HG03108 (cell line): ENCODE results near the gene MYO5A.
A peak's percentile ranks its signal among the peaks of the same experiment; 100 is the strongest.
"Not testable (repeated sequence)": the region's sequence is repeated elsewhere in the genome, so short reads cannot be mapped to it uniquely, and the experiment has no call there.

ENCODE experiments used
- ATAC-seq: cut with Tn5 transposase; IDR thresholded peaks from one replicate; pipeline ENCODE4 v1.9.1; 2021; ENCODE audit warnings: moderate library complexity; ENCODE audit not compliant: unreplicated experiment

The MYO5A gene

GRCh38 chr15:52509500-52510245 is 19.0 kb downstream of the MYO5A start:
- no peak for ATAC-seq

GRCh38 chr15:52506549-52506948 is 22.1 kb downstream of the MYO5A start:
- ATAC-seq = no peak

GRCh38 chr15:52505151-52505550 is 23.5 kb downstream of the MYO5A start:
- no peak for ATAC-seq

GRCh38 chr15:52503788-52504496 is 24.7 kb downstream of the MYO5A start:
- peak; percentile 81 for ATAC-seq

- no peak for ATAC-seq
Observed at GRCh38 chr15:52502608-52503007, 26.1 kb downstream of the MYO5A start.

GRCh38 chr15:52499506-52499905 is 29.2 kb downstream of the MYO5A start:
- ATAC-seq = no peak

- no peak for ATAC-seq
Observed at GRCh38 chr15:52498706-52499105, 30.0 kb downstream of the MYO5A start.

- ATAC-seq = no peak
Observed at GRCh38 chr15:52496776-52497470, 31.8 kb downstream of the MYO5A start.

- ATAC-seq = no peak
Observed at GRCh38 chr15:52496175-52496574, 32.5 kb downstream of the MYO5A start.

GRCh38 chr15:52495125-52495524 is 33.6 kb downstream of the MYO5A start:
- ATAC-seq = no peak

- no peak for ATAC-seq
Observed at GRCh38 chr15:52493968-52494367, 34.7 kb downstream of the MYO5A start.

- no peak for ATAC-seq
Observed at GRCh38 chr15:52492132-52492531, 36.5 kb downstream of the MYO5A start.

GRCh38 chr15:52491472-52491871 is 37.2 kb downstream of the MYO5A start:
- ATAC-seq = no peak

GRCh38 chr15:52489430-52489829 is 39.2 kb downstream of the MYO5A start:
- not testable (repeated sequence) for ATAC-seq

GRCh38 chr15:52488830-52489229 is 39.9 kb downstream of the MYO5A start:
- ATAC-seq = no peak

- no peak for ATAC-seq
Observed at GRCh38 chr15:52486003-52486996, 42.4 kb downstream of the MYO5A start.

- no peak for ATAC-seq
Observed at GRCh38 chr15:52485290-52485689, 43.4 kb downstream of the MYO5A start.

- ATAC-seq = no peak
Observed at GRCh38 chr15:52483707-52484106, 45.0 kb downstream of the MYO5A start.

- peak; percentile 96 for ATAC-seq
Observed at GRCh38 chr15:52481915-52482314, 46.8 kb downstream of the MYO5A start.

GRCh38 chr15:52480990-52481389 is 47.7 kb downstream of the MYO5A start:
- no peak for ATAC-seq

- no peak for ATAC-seq
Observed at GRCh38 chr15:52466716-52467115, 62.0 kb downstream of the MYO5A start.
